Retinal pigment epithelial cell (primary cell): Measurements from ENCODE around the gene GPSM3.
"Not testable (repeated sequence)": the region's sequence is repeated elsewhere in the genome, so short reads cannot be mapped to it uniquely, and the experiment has no call there.

ENCODE experiments used
- DNase-seq: peaks from one replicate; pipeline ENCODE4 v3.0.0-alpha.2; 2010; ENCODE audit warnings: low read depth
- H3K4me3 ChIP-seq: 2 replicates; pipeline ENCODE4 v1.5.1; 2011; ENCODE audit warnings: mild to moderate bottlenecking, low read length, control low read depth, moderate library complexity
- TF ChIP-seq, protein P1 (sequence below): conservative IDR thresholded peaks from 2 replicates; pipeline ENCODE4 v1.5.1; 2011; ENCODE audit warnings: low read depth, low read length, control low read depth, inconsistent platforms

GPSM3 gene

DNA sequence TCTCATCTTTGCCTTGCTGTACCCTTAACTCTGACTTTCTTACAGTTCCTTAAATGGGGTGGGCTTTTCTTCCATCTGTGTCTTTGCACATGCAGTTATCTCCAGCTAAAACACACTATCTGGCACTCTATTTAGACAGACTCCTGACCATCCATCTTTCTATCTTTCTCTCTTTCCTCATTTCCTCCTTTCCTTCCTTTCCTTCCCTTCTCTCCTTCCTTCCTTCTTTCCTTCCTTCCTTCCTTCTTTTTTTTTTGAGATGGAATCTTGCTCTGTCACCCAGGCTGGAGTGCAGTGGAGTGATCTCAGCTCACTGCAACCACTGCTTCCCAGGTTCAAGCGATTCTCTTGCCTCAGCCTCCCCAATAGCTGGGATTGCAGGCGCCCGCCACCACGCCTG is 23.2 kb upstream of the GPSM3 start:
- no peak for DNase-seq
- TF ChIP-seq, protein P1, sequence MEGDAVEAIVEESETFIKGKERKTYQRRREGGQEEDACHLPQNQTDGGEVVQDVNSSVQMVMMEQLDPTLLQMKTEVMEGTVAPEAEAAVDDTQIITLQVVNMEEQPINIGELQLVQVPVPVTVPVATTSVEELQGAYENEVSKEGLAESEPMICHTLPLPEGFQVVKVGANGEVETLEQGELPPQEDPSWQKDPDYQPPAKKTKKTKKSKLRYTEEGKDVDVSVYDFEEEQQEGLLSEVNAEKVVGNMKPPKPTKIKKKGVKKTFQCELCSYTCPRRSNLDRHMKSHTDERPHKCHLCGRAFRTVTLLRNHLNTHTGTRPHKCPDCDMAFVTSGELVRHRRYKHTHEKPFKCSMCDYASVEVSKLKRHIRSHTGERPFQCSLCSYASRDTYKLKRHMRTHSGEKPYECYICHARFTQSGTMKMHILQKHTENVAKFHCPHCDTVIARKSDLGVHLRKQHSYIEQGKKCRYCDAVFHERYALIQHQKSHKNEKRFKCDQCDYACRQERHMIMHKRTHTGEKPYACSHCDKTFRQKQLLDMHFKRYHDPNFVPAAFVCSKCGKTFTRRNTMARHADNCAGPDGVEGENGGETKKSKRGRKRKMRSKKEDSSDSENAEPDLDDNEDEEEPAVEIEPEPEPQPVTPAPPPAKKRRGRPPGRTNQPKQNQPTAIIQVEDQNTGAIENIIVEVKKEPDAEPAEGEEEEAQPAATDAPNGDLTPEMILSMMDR, result no peak

DNA sequence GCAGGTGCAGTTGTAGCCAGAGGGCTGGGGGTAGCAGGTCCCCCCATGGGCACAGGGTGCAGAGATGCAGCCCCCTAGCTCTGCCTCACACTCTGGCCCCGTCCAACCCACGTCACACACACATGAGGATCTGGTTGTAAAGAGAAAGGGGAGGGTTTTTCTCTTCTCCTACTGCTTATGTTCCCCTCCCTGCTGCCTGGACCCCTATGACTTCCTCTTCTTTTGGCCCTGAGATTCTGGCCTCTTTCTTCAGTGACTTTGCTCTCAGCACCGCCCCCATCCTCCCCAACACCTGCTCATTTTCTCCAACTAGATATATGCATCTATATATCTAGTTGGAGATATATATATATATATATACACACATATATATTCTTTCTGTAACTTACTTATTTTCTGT is 21.7 kb upstream of the GPSM3 start:
- no peak for DNase-seq
- TF ChIP-seq, protein P1, result no peak
- no peak overlapping the region for H3K4me3 ChIP-seq

More for the DNA sequence above, 23.2 kb upstream of the GPSM3 start:
- no peak overlapping the region for H3K4me3 ChIP-seq

DNA sequence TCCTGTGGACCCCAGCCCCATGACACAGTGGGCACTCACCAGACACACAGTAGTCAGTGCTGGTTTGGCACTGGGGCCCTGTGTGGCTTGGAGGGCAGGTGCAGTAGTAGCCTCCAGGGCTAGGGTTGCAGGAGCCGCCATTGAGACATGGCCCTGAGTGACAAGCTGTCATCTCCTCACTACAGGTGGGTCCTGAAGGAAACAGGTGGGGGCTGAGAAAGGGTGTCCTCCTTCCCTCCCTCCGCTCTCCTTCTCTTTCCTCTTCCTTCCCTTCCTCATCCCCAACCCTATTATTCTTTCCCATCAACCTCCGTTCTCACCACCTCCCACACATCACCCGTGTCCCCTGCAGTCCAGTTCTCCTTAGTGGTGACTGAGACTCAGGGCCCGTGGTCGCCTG is 21.2 kb upstream of the GPSM3 start:
- H3K4me3 ChIP-seq, result no peak overlapping the region
- DNase-seq, result no peak
- TF ChIP-seq, protein P1, result no peak

DNA sequence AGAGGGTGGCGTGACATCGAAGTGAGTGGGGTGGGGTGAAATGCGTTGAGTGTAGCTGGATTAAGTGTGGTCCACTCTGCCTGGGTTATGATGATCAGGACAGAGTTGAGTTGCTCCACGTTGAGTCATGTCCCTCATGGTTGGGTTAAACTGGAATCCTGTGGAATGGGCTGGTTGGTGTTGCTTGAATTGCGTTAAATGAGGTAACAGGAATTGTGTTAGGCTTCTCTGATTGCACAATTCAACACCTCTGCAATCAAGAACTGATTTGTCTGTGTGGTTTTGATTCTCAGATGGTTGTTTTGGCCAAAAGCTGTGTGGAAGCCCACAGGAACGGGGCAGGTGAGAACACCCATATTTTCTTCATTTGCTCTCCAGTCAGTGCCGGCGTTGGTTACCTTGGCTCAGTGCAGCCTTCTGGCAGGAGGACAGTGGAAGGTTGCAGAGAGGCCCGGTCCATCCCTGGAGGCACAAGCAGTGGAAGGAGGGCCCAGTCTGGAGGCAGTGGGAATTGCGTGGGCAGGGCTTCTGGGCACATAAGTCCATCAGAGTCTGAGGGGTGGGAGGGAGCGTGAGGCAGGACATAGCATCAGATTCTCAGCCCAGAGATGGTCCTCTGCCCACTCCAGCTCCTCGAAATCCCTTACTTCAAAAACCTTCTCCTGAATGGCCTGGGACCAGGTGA is 19.8 kb upstream of the GPSM3 start:
- DNase-seq, result no peak

DNA sequence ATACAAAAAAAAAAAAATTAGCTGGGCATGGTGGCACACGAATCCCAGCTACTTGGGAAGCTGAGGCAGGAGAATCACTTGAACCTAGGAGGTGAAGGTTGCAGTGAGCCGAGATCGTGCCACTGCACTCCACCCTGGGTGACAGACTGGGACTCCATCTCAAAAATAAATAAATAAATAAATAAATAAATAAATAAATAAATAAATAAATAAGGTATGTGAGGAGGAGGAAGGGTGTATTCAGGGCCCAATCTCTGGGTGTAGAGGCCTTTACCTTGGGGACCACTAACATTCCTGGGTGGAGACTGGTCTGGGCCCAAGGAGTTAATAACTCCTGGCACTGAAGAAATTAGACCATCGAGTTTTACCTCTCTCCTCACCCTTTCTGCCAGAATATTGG is 19.0 kb upstream of the GPSM3 start:
- not testable (repeated sequence) for H3K4me3 ChIP-seq, DNase-seq

More for the DNA sequence above, 19.8 kb upstream of the GPSM3 start:
- TF ChIP-seq, protein P1, result no peak
- H3K4me3 ChIP-seq, result no peak overlapping the region

DNA sequence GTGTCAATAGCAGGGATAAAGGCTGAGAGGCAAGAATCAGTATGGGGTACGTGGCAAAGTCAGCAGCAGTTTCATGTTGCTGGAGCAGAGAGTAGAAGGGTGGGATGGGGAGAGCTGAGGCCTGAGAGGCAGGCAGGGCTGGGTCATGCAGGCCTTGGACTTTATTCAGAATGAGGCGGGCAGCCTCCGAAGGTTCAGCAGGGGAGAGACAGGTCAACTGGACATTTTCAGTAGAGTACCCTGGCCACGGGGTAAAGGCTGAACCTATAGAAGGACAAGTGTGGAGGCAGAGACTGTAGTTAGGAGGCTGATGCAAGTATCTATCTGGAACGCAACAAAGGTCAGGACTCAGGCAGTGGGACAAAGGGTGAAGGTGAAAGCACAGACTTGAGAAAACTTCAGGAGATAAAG is 17.8 kb upstream of the GPSM3 start:
- no peak for DNase-seq
- TF ChIP-seq, protein P1, result no peak
- no peak overlapping the region for H3K4me3 ChIP-seq

DNA sequence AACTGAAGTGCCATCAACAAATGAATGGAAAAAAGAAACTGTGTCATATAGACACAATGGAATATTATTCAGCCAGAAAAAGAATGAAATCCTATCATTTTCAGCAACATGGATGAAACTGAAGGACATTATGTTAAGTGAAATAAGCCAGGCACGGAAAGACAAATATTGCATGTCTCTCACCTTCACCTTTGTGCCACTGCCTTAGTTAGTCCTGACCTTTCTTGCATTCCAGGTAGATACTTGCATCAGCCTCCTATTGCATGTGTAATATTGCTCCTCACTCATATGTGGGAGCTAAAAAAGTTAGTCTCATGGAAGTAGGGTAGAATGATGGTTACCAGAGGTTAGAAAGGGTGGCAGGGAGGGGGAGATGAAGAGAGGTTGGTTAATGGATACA is 16.6 kb upstream of the GPSM3 start:
- DNase-seq, result no peak
- TF ChIP-seq, protein P1, result no peak
- no peak overlapping the region for H3K4me3 ChIP-seq

DNA sequence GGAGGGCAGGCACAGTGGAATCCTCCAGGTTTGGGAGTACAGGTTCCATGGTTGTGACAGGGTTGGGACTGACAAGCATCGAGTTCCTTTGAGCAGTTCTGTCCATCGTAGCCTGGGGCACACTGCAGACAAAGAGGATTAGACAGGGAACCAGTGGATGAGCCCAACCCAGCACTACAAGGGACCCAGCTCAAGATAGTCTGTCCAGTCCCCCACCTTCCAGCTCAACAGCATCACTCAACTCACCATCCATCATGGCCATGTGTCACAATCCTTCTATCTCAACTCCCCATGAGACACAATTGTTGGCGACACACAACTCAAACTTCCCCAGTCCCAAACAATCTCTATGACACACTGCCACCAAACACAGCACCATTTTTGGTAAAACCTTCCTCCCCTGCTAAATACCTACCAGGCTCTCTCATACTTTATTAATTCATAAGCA is 11.8 kb upstream of the GPSM3 start:
- no peak overlapping the region for H3K4me3 ChIP-seq
- TF ChIP-seq, protein P1, result no peak
- DNase-seq, result no peak
